Thyroid gland (tissue), 4 donors: ENCODE measurements around the gene LAMA2. TPM values are rescaled to one million over a fixed set of nuclear protein-coding genes. Genes with fewer than 3 reads are reported as not detected.

Source experiments
- DNase-seq, 2 donors: peaks; one replicate each; pipeline ENCODE4 v3.0.0-alpha.2; 2019
- H3K27ac ChIP-seq, 3 donors: fragments of 200-600 bp; sonication (generic); 1 replicate in 2 of 3; 2 replicates in 1 of 3; pipeline ENCODE4 v1.5.1; 2016 to 2019; ENCODE audit warnings: mild to moderate bottlenecking in 1 of 3, moderate library complexity in 1 of 3
- H3K27me3 ChIP-seq: fragments of 200-600 bp; sonication (generic); one replicate; pipeline ENCODE4 v1.5.1; 2019
- H3K36me3 ChIP-seq, 2 donors: fragments of 200-600 bp; sonication (generic); one replicate each; pipeline ENCODE4 v1.5.1; 2016 to 2019
- H3K4me1 ChIP-seq, 2 donors: fragments of 200-600 bp; sonication (generic); one replicate each; pipeline ENCODE4 v1.5.1; 2017 to 2019
- H3K4me3 ChIP-seq, 3 donors: fragments of 200-600 bp; sonication (generic); replicated peaks in 1 of 3; 1 replicate in 2 of 3; 2 replicates in 1 of 3; pipeline ENCODE4 v1.5.1; 2016; ENCODE audit warnings: mild to moderate bottlenecking in 1 of 3
- H3K9me3 ChIP-seq: fragments of 200-600 bp; sonication (generic); one replicate; pipeline ENCODE4 v1.5.1; 2017
- POLR2A ChIP-seq, 2 donors: fragments of 450-650 bp; IDR thresholded peaks; one replicate each; pipeline ENCODE4 v1.6.1; 2017; ENCODE audit warnings: antibody characterized with exemption in 2 of 2, mild to moderate bottlenecking in 2 of 2, moderate library complexity in 1 of 2
- WGBS, 2 donors: methylation state at CpG; one replicate each; pipeline ENCODE4 v1.1.5; 2017; 5-methylcytosine and 5-hydroxymethylcytosine counted together
- intact Hi-C: fragments of 100-400 bp; cut with DNase I; formaldehyde crosslinking; loops from one replicate; pipeline ENCODE4 v1.15.1; 2023
- total RNA-seq, 4 donors: library from RNA; depleted of rRNA; stranded (reverse); fragments of >200 nt; gene quantifications; one replicate each; pipeline ENCODE4 v1.2.3, GENCODE V29; 2016
- TF ChIP-seq, protein P1 (sequence below), 6 experiments: fragments of 200-600 bp in 3 of 6; fragments of 450-650 bp in 3 of 6; sonication (generic) in 3 of 6; IDR thresholded peaks; one replicate each; pipeline ENCODE4 v1.5.1; 2016 to 2019; ENCODE audit warnings: antibody characterized with exemption in 6 of 6, mild to moderate bottlenecking in 2 of 6, inconsistent platforms in 1 of 6, moderate library complexity in 1 of 6

LAMA2 gene
- total RNA-seq, 4 donors from 2014 or later: 41.4 to 117 (median 78.9) TPM

DNA sequence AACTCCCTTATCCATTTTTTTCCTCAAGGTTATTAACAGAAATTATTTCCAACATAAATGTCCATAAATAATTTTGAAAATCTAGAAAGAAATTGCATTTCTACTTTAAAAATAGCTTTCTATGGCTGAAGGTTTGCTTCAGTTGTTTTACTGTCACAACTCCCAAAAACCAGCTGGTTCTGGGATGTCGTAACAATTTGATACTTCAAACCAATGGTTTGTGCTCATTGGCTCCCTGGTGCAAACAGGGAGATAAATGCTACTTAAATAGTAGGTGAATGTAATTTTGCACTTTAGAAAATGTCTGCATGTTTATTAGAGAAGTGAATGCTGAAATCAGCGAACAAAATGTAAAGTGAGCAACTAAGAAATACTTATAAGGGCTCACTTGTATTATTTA, 31.1 kb downstream of the LAMA2 start:
- TF ChIP-seq POLR2A (IDR thresholded peaks at IDR 0.05): no peak
- TF ChIP-seq, protein P1, sequence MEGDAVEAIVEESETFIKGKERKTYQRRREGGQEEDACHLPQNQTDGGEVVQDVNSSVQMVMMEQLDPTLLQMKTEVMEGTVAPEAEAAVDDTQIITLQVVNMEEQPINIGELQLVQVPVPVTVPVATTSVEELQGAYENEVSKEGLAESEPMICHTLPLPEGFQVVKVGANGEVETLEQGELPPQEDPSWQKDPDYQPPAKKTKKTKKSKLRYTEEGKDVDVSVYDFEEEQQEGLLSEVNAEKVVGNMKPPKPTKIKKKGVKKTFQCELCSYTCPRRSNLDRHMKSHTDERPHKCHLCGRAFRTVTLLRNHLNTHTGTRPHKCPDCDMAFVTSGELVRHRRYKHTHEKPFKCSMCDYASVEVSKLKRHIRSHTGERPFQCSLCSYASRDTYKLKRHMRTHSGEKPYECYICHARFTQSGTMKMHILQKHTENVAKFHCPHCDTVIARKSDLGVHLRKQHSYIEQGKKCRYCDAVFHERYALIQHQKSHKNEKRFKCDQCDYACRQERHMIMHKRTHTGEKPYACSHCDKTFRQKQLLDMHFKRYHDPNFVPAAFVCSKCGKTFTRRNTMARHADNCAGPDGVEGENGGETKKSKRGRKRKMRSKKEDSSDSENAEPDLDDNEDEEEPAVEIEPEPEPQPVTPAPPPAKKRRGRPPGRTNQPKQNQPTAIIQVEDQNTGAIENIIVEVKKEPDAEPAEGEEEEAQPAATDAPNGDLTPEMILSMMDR (IDR thresholded peaks at IDR 0.05): no peak
- intact Hi-C loops: no loop called here
- Histone ChIP-seq H3K4me1 (no peaks in the 10 kb centered on the region), H3K4me3 (no peak overlapping the region), H3K9me3 (no peaks in the 10 kb centered on the region), H3K27me3 (no peaks in the 10 kb centered on the region), H3K27ac (no peak overlapping the region), H3K36me3 (no peaks in the 10 kb centered on the region)
- 80 to 84% methylated on average over 2 of the region's 2 CpGs for WGBS, 2 donors
- DNase-seq: no peak

DNA sequence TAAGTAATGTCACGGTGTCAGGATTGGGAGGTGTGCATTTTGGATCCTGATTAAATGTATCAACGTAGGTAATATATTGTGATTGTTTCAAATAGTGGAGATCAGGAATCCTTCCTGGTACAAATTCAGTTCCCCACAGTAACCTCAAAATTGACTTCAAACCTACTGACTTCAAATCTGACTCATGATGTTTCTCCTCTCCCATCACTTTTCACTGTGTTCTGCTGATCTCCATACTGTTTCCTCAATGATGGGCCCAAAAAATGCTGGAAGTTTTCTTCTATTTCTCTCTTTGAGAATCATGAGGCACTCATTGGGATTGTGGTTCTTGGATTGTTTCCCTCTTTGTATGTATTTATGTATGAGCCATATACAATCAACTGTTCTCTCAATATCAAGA, 35.9 kb downstream of the LAMA2 start:
- TF ChIP-seq, protein P1 (IDR thresholded peaks at IDR 0.05): no peak
- no peak for TF ChIP-seq POLR2A (IDR thresholded peaks at IDR 0.05)
- no peak for DNase-seq
- Histone ChIP-seq H3K36me3 (no peaks in the 10 kb centered on the region), H3K4me3 (no peak overlapping the region), H3K27ac (no peak overlapping the region), H3K9me3 (no peaks in the 10 kb centered on the region), H3K4me1 (no peaks in the 10 kb centered on the region), H3K27me3 (no peaks in the 10 kb centered on the region)
- intact Hi-C loops: no loop called here
- WGBS, 2 donors: 90 to 97% methylated on average over 2 of the region's 2 CpGs

DNA sequence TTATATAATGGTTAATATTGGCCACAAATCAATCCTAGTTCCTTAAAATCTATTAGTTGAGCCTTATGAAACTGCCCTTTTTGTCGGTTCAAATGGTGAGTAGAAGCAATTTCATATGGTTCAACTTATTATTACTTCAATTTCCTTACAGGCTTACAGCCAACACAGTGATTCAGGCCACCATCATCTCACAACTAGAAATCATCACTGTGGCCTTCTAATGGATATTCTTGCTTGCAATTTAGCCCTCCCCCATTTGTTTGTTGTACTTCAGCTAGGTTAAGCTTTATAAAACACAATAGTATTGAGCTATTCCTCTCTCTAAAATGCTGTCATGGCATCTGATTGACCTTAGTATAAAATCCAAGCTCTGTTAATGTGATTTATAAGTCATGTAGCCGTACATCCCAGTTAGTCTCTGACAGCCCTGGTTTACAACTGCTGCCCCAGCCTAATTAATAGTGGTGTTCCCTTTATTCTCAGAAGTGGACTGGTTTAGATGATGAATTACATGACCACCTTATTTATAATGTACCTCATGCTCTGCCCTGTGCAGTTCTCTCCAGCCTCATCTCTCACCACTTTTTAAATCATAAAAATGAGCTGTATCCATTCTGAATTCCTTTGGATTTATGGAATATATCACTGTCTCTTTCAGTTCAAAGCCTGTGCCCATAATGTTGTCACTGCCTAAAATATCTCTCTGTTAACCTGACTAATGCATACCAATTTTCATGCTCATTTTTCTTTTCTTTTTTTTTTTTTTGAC, 36.7 kb downstream of the LAMA2 start:
- Histone ChIP-seq H3K27me3 (no peaks in the 10 kb centered on the region), H3K4me3 (no peak overlapping the region), H3K9me3 (no peaks in the 10 kb centered on the region), H3K27ac (no peak overlapping the region), H3K4me1 (no peaks in the 10 kb centered on the region), H3K36me3 (no peaks in the 10 kb centered on the region)
- intact Hi-C loops: no loop called here
- DNase-seq: no peak
- TF ChIP-seq, protein P1 (IDR thresholded peaks at IDR 0.05): no peak
- no peak for TF ChIP-seq POLR2A (IDR thresholded peaks at IDR 0.05)
- WGBS, 2 donors: 85 to 90% methylated on average over 2 of the region's 2 CpGs

DNA sequence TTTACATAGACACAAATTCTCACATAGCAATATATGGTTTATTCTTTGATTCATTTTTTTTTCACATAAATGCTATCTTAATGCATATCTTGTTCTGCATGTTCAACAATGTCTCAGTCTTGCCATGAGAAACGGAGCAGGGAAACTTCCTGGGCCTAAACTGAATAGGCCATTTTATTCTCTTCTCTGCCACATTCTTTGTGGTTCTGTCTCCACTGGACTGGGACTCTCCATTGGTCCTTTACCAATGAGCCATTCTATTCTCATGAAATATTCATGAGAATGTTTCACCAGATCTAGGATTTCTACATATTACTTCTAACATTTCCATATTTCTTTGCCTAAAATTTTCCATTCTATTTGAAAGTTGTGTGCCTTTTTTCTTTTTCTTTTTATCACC, 42.8 kb downstream of the LAMA2 start:
- no peaks in the 10 kb centered on the region for H3K36me3 ChIP-seq
- intact Hi-C loops: no loop called here
- no peaks in the 10 kb centered on the region for H3K27me3 ChIP-seq
- TF ChIP-seq POLR2A (IDR thresholded peaks at IDR 0.05): no peak
- TF ChIP-seq, protein P1 (IDR thresholded peaks at IDR 0.05): no peak
- DNase-seq: no peak
- H3K27ac ChIP-seq: no peak overlapping the region
- no peaks in the 10 kb centered on the region for H3K4me1 ChIP-seq
- no peaks in the 10 kb centered on the region for H3K9me3 ChIP-seq
- 90 to 92% methylated on average over 1 of the region's 1 CpG for WGBS, 2 donors
- H3K4me3 ChIP-seq: no peak overlapping the region

DNA sequence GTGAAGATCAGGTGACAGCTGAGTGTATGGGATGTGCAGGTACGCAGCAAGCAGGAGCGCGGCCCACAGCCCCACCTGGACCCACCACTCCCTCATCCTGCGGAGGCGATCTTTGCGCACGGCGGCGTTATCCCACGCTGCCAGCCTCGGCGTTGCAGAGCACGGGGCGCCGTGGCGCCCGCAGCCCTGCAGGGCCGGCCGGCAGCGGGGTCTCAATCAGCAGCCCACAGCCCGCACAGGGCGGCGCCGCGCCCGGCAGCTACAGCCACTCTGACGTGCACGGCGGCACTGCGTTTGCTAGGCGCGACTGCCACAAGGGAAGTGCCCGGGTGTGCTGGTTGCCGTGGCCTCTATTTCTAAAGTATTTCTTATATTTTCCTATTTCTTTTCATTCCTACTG, 46.9 kb downstream of the LAMA2 start:
- H3K9me3 ChIP-seq: no peaks in the 10 kb centered on the region
- TF ChIP-seq, protein P1 (IDR thresholded peaks at IDR 0.05): no peak
- TF ChIP-seq POLR2A (IDR thresholded peaks at IDR 0.05): no peak
- H3K4me3 ChIP-seq: no peak overlapping the region
- H3K4me1 ChIP-seq: no peaks in the 10 kb centered on the region
- H3K27ac ChIP-seq: no peak overlapping the region
- DNase-seq: no peak
- WGBS, 2 donors: 45 to 56% methylated on average over 30 to 33 of the region's 34 CpGs
- intact Hi-C loops: no loop called here
- no peaks in the 10 kb centered on the region for H3K36me3 ChIP-seq
- H3K27me3 ChIP-seq: no peaks in the 10 kb centered on the region
